Measurements from ENCODE around the gene GCDH.
A peak's percentile ranks its signal among the peaks of the same experiment; 100 is the strongest.
"Not testable (repeated sequence)": the region's sequence is repeated elsewhere in the genome, so short reads cannot be mapped to it uniquely, and the experiment has no call there.

Gene GCDH

GRCh38 chr19:12899891-12900518, 9.0 kb downstream of the GCDH start:
- no peak for FAIRE-seq

DNA sequence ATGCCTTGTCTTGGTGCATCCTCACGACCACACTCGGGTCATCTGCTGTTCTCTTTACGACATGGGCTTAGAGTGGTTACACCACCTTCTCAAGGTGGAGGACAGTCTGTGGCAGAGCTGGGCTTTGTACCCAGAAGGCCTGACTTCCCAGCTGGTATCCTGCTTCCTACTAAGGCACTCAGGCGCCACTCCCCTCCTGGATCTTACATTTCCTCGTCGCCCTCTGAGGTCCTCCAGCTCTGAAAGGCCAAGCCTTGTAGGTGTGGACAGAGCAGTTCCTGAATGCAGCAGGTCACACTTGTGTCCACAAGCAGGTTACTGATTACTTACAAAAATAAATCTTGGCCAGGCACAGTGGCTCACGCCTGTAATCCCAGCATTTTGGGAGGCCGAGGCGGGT, 16.2 kb downstream of the GCDH start:
- FAIRE-seq (no peak), DNase-seq (ENCODE audit: low spot score) (no peak)

More at GRCh38 chr19:12899891-12900518, 9.0 kb downstream of the GCDH start:
- DNase-seq (ENCODE audit: low spot score), result no peak

GRCh38 chr19:12912571-12912970, 21.6 kb downstream of the GCDH start:
- no peak for FAIRE-seq

DNA sequence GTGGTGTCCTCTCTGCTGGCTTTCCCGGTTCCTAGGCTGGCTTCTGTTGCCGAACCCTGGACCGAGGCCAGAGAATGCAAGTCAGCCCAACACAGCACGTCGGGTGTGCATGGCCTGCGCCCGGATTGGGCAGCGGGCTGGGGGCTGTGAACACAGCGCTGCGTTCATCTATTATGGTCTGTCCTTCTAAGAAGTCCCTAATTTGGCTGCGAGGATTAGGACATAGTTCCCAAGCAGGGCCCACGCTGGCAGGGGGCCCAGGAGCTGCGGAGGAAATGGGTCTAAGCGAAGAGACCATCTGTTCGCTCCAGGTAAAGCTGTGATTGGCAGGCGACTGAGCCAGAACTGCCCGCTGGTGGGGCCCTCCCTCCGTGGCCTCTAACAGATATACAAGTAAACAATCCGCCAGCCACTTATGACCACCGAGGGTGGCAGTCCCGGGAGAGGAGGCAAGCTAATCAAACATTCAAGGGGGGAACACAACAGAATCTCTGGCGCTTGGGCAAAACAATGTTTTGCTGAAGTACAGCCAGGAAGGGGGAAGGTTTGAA, 22.1 kb downstream of the GCDH start:
- FAIRE-seq (no peak), DNase-seq (ENCODE audit: low spot score) (no peak)

More at GRCh38 chr19:12912571-12912970, 21.6 kb downstream of the GCDH start:
- no peak for DNase-seq (ENCODE audit: low spot score)

- DNase-seq (ENCODE audit: low spot score) (no peak), FAIRE-seq (no peak)
Observed at GRCh38 chr19:12913851-12914690, 23.1 kb downstream of the GCDH start.

DNA sequence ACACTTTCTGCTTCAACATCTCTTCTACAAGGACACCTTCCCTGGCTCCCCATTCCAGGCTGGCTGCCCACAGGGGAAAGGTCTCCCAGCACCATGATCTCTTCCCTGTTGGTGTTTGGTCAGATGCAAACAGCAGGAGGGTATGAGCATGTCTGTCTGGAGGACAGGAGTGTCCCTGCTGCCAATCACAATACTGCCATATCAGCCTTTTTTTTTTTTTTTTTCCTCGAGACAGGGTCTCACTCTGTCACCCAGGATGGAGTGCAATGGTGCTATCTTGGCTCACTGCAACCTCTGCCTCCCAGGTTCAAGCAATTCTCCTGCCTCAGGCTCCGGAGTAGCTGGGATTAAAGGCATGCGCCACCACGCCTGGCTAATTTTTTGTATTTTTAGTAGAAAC, 24.9 kb downstream of the GCDH start:
- FAIRE-seq; DNase-seq (ENCODE audit: low spot score): not testable (repeated sequence)

- DNase-seq (ENCODE audit: low spot score) (no peak), FAIRE-seq (no peak)
Observed at GRCh38 chr19:12918253-12918652, 27.3 kb downstream of the GCDH start.

DNA sequence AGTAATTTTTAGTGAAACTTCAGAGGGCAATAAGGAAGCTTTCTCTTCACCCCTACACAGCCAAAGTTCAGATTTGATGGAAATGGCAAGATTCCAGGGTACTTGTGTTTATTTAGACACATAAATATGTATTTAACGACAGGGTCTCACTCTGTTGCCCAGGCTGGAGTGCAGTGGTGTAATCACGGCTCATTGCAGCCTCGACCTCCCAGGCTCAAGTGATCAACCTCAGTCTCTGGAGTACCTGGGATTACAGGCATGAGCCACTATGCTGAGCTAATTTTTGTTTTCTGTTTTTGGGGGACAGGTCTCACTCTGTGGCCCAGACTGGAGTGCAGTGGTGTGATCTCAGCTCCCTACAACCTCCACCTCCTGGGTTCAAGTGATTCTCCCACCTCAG, 30.1 kb downstream of the GCDH start:
- FAIRE-seq (no peak), DNase-seq (ENCODE audit: low spot score) (no peak)

DNA sequence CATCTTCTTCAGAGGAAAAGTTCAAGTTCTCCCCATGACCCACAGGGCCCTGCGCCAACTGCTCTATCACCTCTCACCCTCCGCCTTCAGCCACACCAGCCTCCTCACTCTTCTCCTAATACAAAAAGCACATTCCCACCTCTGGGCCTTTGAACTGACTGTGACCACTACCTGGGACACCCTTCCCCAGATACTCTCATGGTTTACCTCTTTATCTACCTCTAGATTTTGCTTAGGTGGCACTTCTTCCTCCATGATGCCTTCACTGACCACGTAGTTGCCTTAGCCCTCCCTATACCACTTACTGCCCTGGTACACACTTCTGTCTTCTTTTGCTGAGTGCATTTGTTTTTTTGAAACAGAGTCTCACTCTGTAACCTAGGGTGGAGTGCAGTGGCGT, 32.0 kb downstream of the GCDH start:
- FAIRE-seq, result no peak

DNA sequence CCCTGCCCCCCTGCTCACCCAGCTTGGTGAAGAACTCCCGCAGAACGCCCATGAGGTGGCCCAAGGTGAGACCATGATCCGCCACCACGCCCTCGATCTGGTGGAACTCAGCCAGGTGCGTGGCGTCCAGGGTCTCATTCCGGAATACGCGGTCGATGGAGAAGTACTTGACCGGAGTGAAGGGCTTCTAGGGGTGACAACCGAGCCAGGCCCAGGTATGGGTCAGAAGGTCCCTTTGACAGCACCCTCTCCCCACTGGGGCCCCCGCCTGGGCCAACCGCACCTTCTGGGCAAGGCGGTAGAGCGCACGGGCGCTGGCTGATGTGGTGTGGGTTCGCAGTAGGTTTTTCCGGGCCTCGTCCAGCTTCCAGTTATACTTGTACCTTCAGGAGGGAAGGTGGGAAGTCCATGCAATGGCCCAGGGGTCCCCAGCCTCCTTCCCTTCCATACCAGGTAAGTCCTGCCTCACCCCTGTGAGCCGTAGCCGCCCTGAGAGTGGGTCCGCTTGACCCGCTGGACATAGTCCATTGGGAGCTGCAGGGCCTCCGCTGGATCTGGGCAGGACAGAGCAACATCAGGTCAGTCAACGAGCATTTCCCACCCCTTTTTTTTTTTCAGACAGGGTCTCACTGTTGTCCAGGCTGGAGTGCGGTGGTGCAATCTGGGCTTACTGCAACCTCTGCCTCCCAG, 33.8 kb downstream of the GCDH start:
- FAIRE-seq (no peak), DNase-seq (ENCODE audit: low spot score) (no peak)

More for the DNA sequence above, 32.0 kb downstream of the GCDH start:
- DNase-seq (ENCODE audit: low spot score), result no peak

DNA sequence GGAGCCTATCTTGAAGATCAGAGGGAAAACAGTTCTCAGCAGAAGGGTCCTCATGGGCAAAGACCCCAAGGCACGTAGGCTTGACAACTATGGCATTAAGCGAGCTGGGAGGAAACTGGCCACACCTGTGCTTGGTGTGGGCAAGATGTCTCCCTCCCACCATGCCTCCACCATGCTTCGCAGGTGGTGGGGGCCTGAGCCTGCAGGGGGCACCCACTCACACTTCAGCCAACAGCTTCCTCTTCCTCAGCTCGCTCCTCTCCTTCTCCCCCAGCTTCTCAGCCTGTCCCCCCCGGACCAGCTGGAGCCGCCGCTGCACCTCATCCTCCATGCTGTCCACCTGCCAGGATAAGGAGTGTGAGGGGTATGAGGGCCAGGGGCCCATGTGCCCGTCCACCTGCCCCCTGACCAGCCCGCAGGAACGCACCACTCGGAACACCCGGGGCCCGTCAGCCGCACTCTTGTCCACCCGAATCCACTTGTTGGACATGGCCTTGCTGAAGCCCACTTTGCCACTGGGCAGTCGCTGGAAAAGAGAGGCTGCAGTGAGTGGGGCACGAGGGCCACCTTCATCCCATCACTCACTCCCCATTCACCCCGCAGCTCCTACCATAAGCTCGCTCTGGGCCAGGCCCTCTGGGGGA, 39.2 kb downstream of the GCDH start:
- DNase-seq (ENCODE audit: low spot score) (no peak), FAIRE-seq (no peak)

- no peak for FAIRE-seq
Observed at GRCh38 chr19:12932392-12933286, 41.7 kb downstream of the GCDH start.

DNA sequence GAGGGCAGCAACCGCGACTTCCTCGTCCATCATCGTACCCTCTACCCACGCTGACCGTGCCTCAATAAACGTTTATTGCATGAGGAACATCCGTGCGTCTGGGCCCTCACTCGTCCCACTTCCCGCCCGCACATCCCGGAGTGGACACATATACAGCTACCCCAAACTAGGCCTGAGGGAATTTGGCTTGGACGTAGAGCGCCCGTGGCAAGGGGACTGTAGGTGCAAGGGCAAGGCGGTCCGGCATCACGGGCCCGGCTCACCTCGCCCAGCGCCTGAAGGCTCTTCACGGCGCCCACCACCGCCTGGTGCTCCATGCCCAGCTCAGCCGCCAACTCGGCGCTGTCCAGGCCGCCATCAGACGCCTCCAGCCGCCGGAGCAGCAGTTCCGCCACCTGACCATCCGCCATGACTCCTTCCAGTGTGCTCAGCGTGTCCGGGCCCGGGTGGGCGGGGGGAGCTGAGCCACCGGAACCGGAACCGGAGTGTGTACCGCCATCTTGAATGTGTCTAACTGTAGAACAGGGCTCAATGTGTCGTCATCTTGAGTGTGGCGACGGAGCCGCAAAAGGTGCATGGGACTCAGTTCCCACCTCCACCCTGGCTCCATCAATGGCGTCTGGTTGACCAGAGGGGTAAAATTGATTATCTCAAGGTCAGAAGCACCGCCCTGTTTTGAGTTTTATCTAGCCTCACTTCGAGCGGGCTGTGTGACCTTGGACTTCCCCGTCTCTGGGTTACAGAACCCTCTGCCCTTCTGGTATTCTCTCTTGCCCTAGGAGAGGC, 42.5 kb downstream of the GCDH start, which contains the start of gene FARSA:
Gene FARSA, minus strand, starts transcription at position 425 of the 786 bp plus-strand sequence. Its CDS starts 15 bp downstream, at position 410.
- DNase-seq (ENCODE audit: low spot score) (peak; percentile 77), FAIRE-seq (no peak)

More at GRCh38 chr19:12932392-12933286, 41.7 kb downstream of the GCDH start:
- DNase-seq (ENCODE audit: low spot score), result no peak

DNA sequence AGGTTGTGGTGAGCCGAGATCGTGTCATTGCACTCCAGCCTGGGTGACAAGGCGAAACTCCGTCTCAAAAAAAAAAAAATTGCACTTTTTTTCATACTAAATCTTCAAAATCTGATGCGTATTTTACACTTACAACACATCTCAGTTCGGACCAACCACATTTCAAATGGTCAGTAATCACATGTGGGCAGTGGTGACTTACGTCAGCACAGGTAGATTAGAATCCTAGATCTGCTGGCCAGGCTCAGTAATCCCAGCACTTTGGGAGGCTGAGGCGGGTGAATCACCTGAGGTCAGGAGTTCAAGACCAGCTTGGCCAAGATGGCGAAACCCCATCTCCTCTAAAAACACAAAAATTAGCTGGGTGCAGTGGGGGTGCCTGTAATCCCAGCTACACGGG, 44.1 kb downstream of the GCDH start:
- FAIRE-seq, result no peak
- no peak for DNase-seq (ENCODE audit: low spot score)

- FAIRE-seq (no peak), DNase-seq (ENCODE audit: low spot score) (no peak)
Observed at GRCh38 chr19:12936582-12936981, 45.6 kb downstream of the GCDH start.

DNA sequence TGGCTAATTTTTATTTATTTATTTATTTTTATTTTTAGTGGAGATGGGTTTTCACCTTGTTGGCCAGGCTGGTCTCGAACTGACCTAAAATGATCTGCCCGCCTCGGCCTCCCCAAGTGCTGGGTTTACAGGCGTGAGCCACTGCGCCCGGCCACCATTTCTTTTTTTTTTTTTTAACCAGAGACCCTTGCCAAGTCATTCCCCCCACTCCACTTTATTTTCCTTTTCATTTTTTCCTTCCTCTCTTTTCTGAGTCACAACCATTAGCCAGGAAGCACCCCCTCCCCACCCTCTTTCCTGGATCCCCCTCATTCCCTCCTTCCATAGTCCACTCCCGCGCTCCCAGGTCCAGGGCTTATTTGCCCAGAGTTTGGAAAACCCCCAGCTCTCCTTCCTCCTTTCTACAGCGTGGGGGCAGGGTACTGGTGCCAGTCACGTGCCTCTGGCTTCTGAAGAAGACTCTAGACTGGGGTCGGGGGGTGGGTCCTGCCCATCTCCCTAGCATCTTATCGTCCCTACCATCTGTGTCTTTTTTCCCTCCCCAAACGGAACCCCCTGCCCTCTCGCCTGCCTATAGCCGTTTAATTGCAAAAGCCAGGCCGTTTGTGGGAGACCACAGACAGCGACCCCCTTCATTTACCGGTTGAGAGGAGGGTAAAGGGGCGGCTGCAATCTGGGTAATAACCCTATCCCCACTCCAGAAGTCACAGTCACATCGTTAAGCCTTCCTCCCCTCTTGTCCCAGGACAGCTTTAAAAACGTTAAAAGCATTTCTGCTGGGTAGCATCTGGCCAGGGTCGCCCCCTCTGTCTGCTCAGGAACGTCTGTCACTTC, 46.4 kb downstream of the GCDH start:
- no peak for DNase-seq (ENCODE audit: low spot score)
- no peak for FAIRE-seq

- DNase-seq (ENCODE audit: low spot score), result peak; percentile 99
- FAIRE-seq, result peak; percentile 91
Observed at GRCh38 chr19:12937927-12938778, 47.2 kb downstream of the GCDH start, which contains the start of gene CALR. Gene CALR, plus strand, starts transcription at chr19:12938609. Its CDS starts 71 bp downstream, at chr19:12938680.
